ENCODE results near the gene GAS7. TPM values are rescaled to one million over a fixed set of nuclear protein-coding genes. Genes with fewer than 3 reads are reported as not detected.

GAS7 gene
- total RNA-seq, 2 donors from 2014 or later, result 8.0 to 20.1 TPM

DNA sequence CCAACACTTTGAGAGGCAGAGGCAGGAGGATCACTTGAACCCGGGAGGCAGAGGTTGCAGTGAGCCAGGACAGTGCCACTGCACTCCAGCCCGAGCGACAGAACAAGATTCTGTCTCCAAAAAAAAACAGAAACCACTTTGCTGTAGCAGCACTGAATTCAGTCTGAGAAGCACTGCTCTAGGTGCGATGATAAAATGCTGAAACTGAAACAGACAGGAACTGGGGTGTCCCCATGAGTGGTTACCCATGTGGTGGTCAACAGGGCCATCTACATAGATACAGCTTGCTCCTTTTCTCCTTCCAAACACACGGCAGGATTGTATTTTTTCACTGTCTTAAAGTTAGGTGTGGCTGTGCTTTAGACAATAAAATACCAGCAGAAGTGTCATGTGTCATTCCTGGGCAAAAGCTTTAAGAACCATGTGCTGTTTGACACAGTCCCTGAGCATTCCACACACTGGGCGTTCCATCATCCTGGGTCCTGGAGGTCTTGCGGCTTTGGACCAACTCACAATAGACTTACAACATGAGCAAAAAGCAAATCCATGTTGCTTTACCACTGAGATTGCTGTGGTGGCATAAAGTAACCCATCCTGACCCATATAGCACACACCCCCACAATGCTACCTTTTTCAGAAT lies 11.5 kb downstream of the GAS7 start:
- DNase-seq, result no peak
- Histone ChIP-seq H3K4me3 (no peak overlapping the region), H3K36me3 (replicated peaks in 1 of 2; ENCODE audit: insufficient read depth in 1 of 2, low read depth in 2 of 2) (no peaks in the 10 kb centered on the region), H3K27ac (no peak overlapping the region), H3K4me1 (no peaks in the 10 kb centered on the region), H3K9me3 (no peaks in the 10 kb centered on the region), H3K27me3 (no peaks in the 10 kb centered on the region)
- no peak for ATAC-seq
- no peak for TF ChIP-seq POLR2A (IDR thresholded peaks at IDR 0.05)
- TF ChIP-seq, protein P1, sequence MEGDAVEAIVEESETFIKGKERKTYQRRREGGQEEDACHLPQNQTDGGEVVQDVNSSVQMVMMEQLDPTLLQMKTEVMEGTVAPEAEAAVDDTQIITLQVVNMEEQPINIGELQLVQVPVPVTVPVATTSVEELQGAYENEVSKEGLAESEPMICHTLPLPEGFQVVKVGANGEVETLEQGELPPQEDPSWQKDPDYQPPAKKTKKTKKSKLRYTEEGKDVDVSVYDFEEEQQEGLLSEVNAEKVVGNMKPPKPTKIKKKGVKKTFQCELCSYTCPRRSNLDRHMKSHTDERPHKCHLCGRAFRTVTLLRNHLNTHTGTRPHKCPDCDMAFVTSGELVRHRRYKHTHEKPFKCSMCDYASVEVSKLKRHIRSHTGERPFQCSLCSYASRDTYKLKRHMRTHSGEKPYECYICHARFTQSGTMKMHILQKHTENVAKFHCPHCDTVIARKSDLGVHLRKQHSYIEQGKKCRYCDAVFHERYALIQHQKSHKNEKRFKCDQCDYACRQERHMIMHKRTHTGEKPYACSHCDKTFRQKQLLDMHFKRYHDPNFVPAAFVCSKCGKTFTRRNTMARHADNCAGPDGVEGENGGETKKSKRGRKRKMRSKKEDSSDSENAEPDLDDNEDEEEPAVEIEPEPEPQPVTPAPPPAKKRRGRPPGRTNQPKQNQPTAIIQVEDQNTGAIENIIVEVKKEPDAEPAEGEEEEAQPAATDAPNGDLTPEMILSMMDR (IDR thresholded peaks at IDR 0.05), result no peak
- 56 to 58% methylated on average over 7 of the region's 7 CpGs for WGBS, 2 donors
- intact Hi-C loops (cut with DNase I), result no loop called here

DNA sequence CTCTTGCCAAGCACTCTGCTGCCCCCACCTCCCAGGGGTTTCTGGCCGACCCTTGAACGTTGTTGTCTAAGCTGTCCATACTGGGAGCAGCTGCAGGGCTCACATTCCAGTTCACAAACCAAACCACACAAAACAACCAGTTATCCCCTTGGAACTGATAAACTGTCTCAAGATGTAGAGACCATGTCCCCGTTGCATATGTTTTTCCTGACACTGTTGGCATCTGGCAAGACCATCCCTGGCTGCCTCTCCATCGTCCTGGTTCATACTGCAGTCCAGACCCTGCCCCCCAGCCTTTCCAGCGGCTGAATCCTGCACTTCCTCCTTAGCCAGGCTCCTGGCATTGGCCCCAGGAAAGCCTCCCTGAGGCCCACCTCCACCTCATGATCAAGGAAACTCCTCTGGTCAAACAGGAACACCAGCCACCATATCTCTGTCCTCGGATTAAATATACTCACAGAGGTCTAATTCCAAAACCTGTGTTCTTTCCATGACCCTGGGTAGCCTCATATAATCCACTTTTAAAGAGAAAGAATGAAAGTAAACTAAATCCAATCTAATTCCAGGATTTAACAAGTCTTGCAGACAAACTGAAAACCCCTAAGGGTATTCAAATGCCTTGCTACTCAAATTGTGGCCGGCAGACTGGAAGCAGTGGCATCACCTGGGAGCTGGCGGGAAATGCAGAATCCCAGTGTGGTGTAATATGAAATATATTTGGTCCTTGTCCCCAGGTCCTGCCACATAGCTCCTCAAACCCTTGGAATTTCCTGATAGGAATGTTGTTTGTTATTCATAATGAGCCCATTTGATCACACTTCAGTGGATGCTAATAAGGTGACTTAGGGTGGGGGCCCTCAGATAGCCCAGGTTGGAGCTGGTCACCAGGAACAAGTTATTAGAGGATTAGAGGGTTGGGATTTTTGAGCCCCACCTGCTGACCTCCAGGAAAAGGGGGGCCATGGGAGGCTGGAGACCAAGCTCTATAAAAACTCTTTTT lies 14.2 kb downstream of the GAS7 start:
- H3K27me3 ChIP-seq, result no peaks in the 10 kb centered on the region
- no peak for DNase-seq
- H3K27ac ChIP-seq, result no peak overlapping the region
- H3K9me3 ChIP-seq, result no peaks in the 10 kb centered on the region
- TF ChIP-seq, protein P1 (IDR thresholded peaks at IDR 0.05), result no peak
- TF ChIP-seq POLR2A (IDR thresholded peaks at IDR 0.05), result no peak
- H3K36me3 ChIP-seq (replicated peaks in 1 of 2; ENCODE audit: insufficient read depth in 1 of 2, low read depth in 2 of 2), result no peaks in the 10 kb centered on the region
- ATAC-seq, result no peak
- H3K4me3 ChIP-seq, result no peak overlapping the region
- intact Hi-C loops (cut with DNase I), result no loop called here
- 38 to 42% methylated on average over 8 of the region's 8 CpGs for WGBS, 2 donors
- no peaks in the 10 kb centered on the region for H3K4me1 ChIP-seq

DNA sequence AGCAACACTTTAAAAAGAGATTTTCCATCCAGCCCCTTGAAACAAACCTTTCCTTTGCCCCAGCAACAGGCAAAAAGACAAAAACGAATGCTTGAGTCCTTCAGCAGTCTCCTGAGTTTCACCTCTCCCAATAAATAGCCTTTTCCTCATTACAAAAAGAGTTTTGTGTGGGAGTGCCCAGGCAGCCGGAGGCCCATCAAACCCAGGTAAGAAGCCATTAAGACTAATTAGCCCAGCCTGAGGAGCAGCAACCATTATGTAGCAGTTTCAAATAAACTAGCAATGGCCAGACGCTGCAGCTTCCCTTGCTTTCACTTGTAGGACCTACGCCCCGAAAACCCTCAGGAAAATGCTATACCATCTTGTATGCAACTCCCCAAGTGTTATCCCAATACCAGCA lies 15.6 kb downstream of the GAS7 start:
- Histone ChIP-seq H3K27me3 (no peaks in the 10 kb centered on the region), H3K27ac (no peak overlapping the region), H3K36me3 (replicated peaks in 1 of 2; ENCODE audit: insufficient read depth in 1 of 2, low read depth in 2 of 2) (no peaks in the 10 kb centered on the region), H3K4me1 (no peaks in the 10 kb centered on the region), H3K4me3 (no peak overlapping the region), H3K9me3 (no peaks in the 10 kb centered on the region)
- intact Hi-C loops (cut with DNase I), result no loop called here
- no peak for DNase-seq
- TF ChIP-seq, protein P1 (IDR thresholded peaks at IDR 0.05), result no peak
- no peak for TF ChIP-seq POLR2A (IDR thresholded peaks at IDR 0.05)
- no peak for ATAC-seq
- 60 to 76% methylated on average over 5 of the region's 5 CpGs for WGBS, 2 donors

DNA sequence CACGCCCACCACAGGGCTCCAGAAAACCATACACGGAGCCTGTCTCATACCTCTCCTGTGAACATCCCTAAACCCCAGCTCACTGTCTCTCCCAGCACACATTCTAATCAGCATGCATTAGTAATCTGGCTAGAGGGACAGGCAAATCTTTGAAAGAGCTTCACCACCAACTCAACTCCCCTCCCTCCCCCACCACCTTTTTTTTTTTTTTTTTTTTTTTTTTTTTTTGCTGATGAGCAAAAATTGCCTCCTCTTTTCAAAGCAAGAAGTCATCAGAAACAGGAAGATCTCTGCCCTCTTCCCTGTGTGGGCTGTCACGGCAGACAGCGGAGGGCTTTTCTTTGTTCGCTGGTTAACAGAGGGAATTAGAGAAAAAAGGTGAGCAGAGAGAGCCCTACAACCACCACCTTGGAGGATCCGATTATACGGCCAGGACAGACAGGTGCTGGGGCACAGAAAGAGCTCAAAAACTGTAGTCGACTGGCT lies 19.9 kb downstream of the GAS7 start:
- Histone ChIP-seq H3K27me3 (no peaks in the 10 kb centered on the region), H3K9me3 (no peaks in the 10 kb centered on the region), H3K36me3 (replicated peaks in 1 of 2; ENCODE audit: insufficient read depth in 1 of 2, low read depth in 2 of 2) (no peaks in the 10 kb centered on the region), H3K4me1 (no peaks in the 10 kb centered on the region), H3K27ac (no peak overlapping the region), H3K4me3 (no peak overlapping the region)
- intact Hi-C loops (cut with DNase I), result no loop called here
- 46 to 48% methylated on average over 8 of the region's 8 CpGs for WGBS, 2 donors
- ATAC-seq (no peak), DNase-seq (no peak)
- TF ChIP-seq, protein P1 (IDR thresholded peaks at IDR 0.05), result no peak
- TF ChIP-seq POLR2A (IDR thresholded peaks at IDR 0.05), result no peak
